Keratinocyte (primary cell): ENCODE results near the gene DLG2.

Source experiments
- EZH2 ChIP-seq: IDR thresholded peaks from one replicate; pipeline ENCODE4 v1.6.1; 2012; ENCODE audit warnings: inconsistent platforms, mild to moderate bottlenecking, low read length, moderate library complexity
- TF ChIP-seq, protein P1 (sequence below), 3 experiments: IDR thresholded peaks in 1 of 3; conservative IDR thresholded peaks in 1 of 3; optimal IDR thresholded peaks in 1 of 3; 2 replicates in 2 of 3; 3 replicates in 1 of 3; pipeline versions ENCODE3 to v1.5.1; 2011; ENCODE audit warnings: low read length in 3 of 3, mild to moderate bottlenecking in 3 of 3, moderate library complexity in 2 of 3, control low read depth in 1 of 3, inconsistent platforms in 1 of 3; ENCODE audit not compliant: insufficient read depth in 2 of 3; ENCODE audit errors: extremely low read depth in 1 of 3

- TF ChIP-seq, protein P1, sequence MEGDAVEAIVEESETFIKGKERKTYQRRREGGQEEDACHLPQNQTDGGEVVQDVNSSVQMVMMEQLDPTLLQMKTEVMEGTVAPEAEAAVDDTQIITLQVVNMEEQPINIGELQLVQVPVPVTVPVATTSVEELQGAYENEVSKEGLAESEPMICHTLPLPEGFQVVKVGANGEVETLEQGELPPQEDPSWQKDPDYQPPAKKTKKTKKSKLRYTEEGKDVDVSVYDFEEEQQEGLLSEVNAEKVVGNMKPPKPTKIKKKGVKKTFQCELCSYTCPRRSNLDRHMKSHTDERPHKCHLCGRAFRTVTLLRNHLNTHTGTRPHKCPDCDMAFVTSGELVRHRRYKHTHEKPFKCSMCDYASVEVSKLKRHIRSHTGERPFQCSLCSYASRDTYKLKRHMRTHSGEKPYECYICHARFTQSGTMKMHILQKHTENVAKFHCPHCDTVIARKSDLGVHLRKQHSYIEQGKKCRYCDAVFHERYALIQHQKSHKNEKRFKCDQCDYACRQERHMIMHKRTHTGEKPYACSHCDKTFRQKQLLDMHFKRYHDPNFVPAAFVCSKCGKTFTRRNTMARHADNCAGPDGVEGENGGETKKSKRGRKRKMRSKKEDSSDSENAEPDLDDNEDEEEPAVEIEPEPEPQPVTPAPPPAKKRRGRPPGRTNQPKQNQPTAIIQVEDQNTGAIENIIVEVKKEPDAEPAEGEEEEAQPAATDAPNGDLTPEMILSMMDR (optimal IDR thresholded peaks at IDR 0.05 in 1 of 3, IDR thresholded peaks at IDR 0.05 in 1 of 3, conservative IDR thresholded peaks at IDR 0.05 in 1 of 3; ENCODE audit: extremely low read depth in 1 of 3, insufficient read depth in 2 of 3, low read length in 3 of 3), result no peak
- TF ChIP-seq EZH2, result no peak
Observed at GRCh38 chr11:84560206-84560605, 1066.9 kb downstream of the DLG2 start.
